GM11168 (cell line): ENCODE measurements around the gene SCN1B.
"Not testable (repeated sequence)": the region's sequence is repeated elsewhere in the genome, so short reads cannot be mapped to it uniquely, and the experiment has no call there.

Experiments used
- in situ Hi-C: fragments of 300-500 bp; cut with MboI; formaldehyde crosslinking; loops from one replicate; pipeline ENCODE4 v1.12.0; 2022; ENCODE audit warnings: low sequenced_read_pairs; ENCODE audit not compliant: unreplicated experiment

Gene SCN1B

DNA sequence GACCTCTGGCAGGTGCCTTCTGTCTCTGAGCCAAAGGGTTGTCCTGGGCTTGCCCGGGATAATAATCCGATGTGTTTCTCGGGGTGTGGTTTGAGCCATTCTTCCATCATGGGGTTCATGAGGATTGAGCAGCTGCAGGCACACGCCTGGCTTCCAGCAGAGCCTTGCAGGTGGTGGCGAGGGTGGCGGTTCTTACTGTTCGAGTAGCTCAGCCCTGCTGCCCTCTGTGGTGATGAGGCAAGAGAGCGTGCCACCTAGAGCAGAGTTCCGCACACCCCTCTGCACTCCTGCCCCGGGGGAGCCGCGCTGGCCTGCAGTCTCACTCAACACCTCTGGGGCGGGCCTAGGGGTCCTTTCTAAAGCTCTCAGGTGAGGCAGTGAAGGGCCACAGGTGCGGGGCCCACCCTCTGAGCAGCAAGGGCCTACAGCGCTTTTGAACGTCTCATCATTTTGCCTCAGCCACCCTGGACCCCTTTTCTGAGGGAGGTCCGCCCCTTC, 3.8 kb downstream of the SCN1B start:
- in situ Hi-C loops, result no loop called here

DNA sequence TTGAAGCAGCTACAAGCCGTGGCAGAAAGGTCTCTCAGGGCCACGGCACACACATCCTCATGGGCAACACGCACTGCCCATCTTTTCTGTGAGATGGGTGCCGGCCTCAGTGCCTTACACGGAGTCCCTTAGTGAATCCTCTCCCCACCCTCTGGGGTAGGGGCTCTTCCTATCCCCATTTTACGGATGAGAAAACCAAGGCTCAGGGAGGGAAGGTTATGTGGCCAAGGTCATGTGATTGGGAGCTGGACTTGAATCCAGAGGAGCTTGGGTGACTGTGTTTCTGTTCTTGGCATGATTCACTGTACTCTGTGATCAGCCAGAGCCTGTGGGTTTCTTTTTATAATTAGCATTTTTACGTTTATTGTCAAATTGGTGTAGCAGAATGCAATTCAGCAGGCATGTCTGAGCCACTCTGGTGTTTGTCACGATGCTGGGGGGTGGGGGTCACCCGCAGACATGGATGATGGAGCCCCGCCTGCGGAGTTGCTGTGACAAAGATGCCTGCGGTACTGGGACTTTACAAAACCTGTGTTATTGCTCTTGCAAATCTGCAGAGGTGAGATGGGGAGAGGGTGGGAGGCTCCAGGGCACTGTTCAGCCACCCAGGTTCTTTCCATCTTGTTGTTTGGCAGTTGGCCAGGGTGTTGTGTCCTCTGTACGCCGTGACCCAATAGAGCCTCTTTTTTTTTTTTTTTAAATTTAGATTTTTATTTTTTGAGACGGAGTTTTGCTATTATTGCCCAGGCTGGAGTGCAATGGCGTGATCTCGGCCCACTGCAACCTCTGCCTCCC, 4.5 kb downstream of the SCN1B start:
- in situ Hi-C loops, result no loop called here

DNA sequence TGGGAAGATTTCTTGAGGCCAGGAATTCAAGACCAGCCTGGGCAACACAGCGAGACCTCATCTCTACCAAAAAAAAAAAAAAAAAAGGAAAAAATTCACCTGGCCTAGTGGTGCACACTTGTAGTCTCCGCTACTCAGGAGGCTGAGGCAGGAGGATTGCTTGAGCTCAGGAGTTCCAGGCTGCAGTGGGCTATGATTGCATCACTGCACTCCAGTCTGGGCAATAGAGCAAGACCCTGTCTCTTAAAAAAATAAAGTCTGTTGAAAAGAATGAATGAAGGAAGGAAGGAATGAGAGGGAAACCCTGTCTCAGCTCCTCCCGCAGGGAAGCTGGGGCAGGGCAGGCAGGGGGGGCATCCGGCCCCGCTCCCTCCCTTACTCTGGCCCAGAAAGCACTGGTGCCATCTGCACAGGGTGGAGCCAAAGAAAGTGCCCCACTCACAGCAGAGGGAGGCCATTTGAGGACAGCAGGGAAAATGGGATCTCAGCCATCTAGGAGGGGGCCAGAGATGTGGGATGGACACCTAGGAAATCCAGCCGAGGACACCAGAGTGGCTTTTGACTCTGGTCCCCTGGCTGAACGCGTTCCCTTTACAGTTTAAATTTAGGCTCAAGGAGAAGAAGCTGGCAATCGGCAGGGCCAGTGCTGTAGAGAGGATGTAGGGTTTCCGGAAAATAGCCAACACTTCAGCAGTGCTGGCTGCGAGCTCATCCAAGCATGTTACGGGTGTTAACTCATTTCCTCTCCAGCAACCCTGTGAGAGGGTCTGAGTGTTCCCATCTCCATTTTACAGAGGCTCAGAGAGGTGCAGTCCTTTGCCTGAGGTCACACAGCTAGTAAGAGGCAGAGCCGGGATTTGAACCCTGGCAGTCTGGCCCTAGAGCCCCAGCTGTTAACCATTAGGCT, 7.7 kb downstream of the SCN1B start:
- in situ Hi-C loops, result no loop called here

DNA sequence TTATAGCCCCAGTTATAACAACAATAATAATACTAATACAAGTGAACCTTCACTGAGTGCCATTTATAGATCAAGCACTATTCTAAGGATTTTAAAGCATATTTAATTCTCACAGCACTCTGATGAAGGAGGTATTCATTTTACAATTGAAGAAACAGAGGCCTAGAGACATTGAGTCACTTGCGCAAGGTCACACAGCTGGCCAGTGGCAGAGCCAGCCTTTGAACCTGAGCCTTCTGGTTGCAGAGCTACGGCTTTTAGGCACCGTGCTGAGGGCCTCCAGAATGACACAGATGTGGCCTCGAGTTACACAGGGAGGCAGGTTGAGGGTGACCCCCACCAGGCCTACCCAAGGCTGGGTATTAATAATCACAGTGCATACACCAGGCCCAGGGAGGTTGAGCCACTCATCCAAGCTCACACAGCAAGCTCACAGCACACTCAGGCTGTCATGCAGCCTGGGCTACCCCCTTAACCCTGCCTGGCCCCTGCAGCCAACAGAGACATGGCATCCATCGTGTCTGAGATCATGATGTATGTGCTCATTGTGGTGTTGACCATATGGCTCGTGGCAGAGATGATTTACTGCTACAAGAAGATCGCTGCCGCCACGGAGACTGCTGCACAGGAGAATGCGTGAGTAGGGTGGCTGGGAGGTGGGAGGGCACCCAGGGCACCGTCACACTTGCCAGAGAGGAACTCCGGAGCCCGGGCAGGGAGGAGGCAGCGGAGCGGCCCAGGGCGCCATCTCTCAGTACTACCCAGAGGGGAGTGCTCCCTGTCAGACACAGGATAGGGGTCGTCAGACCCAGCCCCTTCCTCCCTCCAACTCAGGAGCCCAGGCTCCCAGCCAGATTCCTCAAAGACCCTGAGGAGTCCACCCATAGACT, 8.6 kb downstream of the SCN1B start:
- in situ Hi-C loops, result no loop called here

DNA sequence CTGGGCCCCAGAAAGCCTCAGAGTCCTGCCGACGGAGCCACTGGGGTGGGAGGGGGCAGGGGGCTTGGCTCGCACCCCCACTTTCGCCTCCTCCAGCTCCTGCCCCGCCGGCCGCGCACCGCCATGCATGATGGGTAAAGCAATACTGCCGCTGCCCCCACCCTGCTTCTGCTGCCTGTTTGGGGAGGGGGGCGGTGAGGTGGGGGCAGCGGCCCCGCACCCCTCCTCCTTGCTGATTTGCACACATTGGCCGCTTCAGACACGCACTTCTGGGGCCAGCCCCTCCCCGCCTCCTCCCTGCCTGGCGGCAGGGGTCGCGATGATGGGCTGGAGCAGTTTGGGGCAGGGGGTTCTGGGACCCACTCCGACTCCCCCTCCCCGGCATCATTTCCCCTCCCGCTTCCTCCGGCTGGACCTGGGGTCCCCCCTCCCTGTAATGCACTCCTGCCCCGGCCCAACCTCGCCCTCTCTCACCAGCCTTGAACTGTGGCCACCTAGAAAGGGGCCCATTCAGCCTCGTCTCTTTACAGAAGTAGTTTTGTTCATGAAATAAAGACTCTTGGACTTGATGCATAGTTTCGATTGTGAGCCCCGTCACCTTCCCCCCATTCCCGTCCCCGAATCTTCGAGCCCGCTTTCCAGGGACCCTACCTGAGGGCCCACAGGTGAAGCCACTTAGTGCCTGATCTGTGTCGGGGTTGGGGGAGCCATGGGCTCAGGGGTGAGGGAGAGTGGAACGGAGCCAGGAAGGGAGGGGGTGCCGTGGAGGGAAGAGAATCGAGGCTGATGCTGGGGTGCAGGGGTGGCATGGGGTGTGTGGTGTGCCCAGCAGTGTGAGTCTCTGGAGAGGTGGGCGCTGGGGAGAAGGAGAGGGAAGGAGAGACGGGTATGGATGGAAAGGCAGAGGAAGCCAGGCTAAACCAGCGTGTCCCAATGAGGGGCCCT, 9.9 kb downstream of the SCN1B start:
- in situ Hi-C loops, result no loop called here

DNA sequence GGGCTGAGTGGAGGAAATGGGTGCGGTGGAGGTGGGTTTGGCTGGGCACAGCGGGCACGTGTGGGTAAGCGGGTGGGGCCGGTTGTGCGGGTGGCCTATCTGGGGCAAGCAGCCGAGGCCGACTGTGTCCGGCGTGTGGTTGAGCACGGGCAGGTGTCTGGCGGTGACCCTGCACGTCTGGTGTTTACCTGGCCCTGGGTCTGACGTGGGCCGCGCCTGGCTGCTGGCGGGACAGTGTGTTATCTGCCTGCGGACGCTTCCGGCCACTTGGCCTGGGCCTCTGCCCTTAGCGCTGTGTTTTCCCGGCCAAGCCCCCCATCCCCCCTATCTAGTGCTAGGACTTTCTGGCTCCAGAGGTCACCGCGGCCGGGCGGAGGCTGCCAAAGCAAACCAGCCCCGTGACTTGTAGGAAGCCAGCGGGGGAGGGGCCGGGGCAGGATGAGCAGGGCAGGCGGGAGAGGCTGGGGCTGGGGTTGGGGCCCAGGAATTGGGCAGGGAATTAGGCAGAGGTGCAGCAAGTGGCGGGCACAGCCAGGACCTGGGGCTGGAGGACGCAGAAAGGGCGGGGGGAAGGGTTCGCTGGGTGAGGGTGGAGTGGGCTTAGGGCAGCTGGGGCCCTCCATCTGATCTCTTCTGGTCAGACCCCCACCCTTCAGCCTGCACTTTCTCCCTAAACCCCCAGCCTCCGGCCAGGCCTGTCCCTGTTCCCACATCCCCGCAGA, 10.7 kb downstream of the SCN1B start:
- in situ Hi-C loops, result no loop called here

GRCh38 chr19:35041548-35042055, 11.3 kb downstream of the SCN1B start, which contains the start of gene HPN:
Gene HPN, plus strand, starts transcription at chr19:35041721. Its CDS starts 786 bp downstream, at chr19:35042507.
- in situ Hi-C loops, result no loop called here

GRCh38 chr19:35042056-35042730, 11.9 kb downstream of the SCN1B start:
- in situ Hi-C loops, result no loop called here

GRCh38 chr19:35042954-35043604, 12.8 kb downstream of the SCN1B start:
- in situ Hi-C loops, result no loop called here

GRCh38 chr19:35043906-35044305, 13.6 kb downstream of the SCN1B start:
- in situ Hi-C loops, result no loop called here

DNA sequence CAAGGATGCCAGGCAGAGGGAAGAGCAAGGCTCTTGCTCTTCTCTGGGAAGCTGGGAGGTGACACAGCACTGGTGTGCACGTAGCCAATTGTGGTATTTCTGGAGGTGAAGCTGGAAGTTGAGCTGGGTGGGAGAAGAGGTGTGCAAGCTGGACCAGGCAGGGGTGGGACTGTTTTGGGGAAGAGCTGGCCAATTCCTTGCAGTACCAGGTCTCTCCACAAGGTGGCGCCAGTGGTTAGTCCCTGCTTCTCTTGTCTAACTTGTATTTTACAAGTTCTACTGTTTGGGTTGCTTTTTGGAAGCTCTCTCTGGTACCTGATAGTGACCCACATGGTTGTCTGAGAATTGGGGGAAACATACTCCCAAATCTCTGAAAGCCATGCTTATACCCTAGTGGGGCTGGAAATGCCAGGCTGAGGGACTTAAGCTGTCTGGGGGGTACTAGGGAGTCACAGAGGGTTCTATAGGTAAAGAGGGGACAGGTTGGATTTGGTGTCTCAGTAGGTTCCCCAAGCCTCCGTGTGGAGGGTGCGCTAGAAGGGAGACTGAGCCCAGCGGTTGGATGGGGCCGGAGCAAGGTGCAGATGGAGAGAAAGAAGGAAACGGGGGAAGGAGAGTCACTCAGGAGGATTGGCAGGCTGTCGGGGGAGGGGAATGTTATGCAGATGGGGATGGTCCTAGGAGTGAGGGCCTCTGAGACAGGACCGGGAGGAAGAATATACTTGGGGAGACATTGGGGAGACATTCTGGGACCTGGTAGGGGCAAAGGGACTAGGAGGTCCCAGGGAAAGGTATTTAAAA, 14.2 kb downstream of the SCN1B start:
- in situ Hi-C loops, result no loop called here

- in situ Hi-C loops, result no loop called here
Observed at GRCh38 chr19:35045667-35046300, 15.5 kb downstream of the SCN1B start.

- in situ Hi-C loops, result no loop called here
Observed at GRCh38 chr19:35046461-35046860, 16.2 kb downstream of the SCN1B start.

DNA sequence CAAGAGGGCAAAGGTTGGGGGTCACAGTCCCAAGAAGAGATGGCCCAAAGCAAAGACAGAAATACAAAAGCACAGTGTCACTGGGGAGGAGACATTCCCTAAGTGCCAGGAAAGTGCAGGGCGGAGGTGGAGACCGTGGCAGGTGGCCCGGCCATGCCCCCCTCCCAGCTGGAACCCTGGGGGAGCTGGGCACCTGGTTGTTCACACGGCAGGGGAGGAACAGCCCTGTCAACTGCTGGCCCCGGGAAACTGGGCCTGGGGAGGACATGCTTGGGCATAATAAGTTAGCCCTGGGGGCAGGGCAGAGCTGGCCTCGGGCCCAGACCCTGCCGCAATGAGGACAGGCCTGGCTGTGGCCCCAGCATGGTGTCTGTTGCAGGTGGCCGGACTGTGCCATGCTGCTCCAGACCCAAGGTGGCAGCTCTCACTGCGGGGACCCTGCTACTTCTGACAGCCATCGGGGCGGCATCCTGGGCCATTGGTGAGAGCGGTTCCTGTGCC, 18.7 kb downstream of the SCN1B start:
- in situ Hi-C loops, result no loop called here

- in situ Hi-C loops, result no loop called here
Observed at GRCh38 chr19:35049456-35049855, 19.2 kb downstream of the SCN1B start.

- in situ Hi-C loops, result not testable (repeated sequence)
Observed at GRCh38 chr19:35050662-35051061, 20.4 kb downstream of the SCN1B start.
